SK-MEL-5 (cell line): Measurements from ENCODE around the gene GNB1L. TPM values are rescaled to one million over a fixed set of nuclear protein-coding genes. Genes with fewer than 3 reads are reported as not detected.

Experiments used
- DNase-seq: peaks from one replicate; pipeline ENCODE4 v3.0.0-alpha.2; 2016; ENCODE audit warnings: low read depth, low spot score
- in situ Hi-C: cut with HindIII; loops from 2 replicates; pipeline ENCODE4 v1.10.0; 2016; ENCODE audit warnings: low sequenced_read_pairs, high pct_unique_total_duplicates, low pct_unique_long_range_greater_than_20kb
- total RNA-seq: library from RNA; depleted of rRNA; stranded (reverse); fragments of >200 nt; shearing (Covaris generic); gene quantifications from 2 replicates; pipeline ENCODE4 v1.2.3, GENCODE V29; 2014

The GNB1L gene
- total RNA-seq, 1 experiment from 2014 or later, result 8.7 TPM

DNA sequence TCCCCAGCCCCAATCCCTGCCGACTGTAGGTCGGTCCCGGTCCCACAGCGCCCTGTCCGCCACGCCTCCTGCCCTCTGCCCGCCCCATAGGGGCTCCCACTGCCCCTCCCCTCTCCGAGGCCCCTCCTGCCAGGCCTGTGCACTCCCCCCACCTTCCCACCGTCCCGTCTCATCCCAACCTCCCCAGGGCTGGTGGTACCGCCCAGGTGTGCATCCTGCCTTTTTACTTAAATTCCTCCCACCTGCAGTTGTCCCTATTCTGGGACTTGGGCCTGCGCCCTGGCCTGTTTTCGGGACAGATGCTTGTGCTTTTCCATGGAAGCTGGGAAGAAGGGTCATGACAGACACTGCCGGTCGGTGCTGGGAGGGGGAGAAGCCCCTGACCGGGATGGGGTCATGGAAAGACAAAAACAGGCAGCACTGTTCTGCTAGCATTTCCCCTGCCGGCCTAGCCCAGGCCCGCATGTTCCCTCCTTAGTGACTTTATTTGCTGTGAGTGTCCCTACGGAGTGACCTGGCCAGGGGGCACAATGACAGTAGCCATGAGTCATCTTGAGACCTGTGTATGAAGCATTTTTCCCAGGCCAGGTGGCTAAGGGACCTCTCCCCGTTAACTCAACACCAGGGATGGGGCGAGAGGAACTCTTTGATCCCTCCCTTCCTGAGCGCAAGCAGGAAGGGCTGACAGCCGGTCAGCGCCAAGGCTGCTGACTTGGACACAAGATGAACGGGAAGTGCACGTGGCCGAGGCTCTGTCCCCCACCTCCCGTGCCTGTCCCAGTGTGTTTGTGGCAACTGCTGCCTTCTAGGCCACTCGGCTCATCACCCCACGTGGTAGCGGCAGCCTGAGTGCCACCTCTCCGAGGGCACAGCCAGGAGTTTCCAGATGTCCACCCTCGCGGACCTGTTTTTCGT, 87.0 kb downstream of the GNB1L start:
- in situ Hi-C loops, result no loop called here

GRCh38 chr22:19766511-19767426, 87.9 kb downstream of the GNB1L start:
- no peak for DNase-seq
- in situ Hi-C loops, result no loop called here

More for the DNA sequence above, 87.0 kb downstream of the GNB1L start:
- no peak for DNase-seq

DNA sequence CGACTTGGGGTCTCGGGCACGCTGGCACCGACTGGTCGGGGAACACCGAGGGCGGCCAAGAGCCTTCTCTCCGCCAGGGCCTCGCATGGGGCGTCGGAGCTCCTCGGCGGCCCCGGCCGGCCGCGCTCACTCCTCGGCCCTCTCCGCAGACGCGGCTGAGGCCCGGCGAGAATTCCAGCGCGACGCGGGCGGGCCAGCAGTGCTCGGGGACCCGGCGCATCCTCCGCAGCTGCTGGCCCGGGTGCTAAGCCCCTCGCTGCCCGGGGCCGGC, 88.5 kb downstream of the GNB1L start:
- in situ Hi-C loops, result no loop called here
- DNase-seq, result no peak

GRCh38 chr22:19765477-19766239, 89.0 kb downstream of the GNB1L start:
- no peak for DNase-seq
- in situ Hi-C loops, result no loop called here

DNA sequence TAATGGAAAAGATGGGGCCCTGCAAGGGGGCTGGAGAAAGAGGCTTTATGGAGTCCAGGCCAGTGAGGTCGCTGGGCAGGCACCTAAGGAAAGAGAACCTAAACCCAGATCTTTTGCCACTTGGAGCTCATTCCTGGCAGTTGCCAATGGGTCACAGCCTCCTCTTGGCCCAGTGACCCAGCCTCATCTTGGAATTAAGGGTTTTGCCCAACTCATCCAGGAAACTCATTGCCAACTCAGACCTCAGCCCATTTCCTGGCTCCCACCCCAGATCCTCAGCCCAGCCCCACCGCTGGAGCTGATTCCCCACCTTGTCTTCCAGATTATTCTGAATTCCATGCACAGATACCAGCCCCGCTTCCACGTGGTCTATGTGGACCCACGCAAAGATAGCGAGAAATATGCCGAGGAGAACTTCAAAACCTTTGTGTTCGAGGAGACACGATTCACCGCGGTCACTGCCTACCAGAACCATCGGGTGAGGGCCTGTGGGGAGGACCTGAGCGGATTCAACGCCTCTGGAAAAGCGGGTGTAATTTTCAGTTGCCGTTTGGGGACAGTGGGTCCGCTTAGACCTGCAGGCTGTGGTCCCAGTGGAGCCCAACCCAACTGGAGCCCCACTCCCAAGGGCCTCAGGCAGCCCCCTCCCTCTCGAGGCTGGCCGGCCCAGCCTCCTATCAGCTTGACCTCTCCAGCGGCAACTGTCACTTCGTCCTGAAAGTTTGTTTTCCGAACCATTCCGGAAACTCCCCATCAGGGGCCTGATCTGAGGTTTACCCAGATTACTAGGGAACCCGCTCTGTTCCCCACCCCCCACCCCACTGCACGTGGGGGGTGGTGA, 89.8 kb downstream of the GNB1L start:
- in situ Hi-C loops, result no loop called here

GRCh38 chr22:19764299-19764593, 90.4 kb downstream of the GNB1L start:
- in situ Hi-C loops, result no loop called here
- no peak for DNase-seq

More for the DNA sequence above, 89.8 kb downstream of the GNB1L start:
- DNase-seq, result no peak

DNA sequence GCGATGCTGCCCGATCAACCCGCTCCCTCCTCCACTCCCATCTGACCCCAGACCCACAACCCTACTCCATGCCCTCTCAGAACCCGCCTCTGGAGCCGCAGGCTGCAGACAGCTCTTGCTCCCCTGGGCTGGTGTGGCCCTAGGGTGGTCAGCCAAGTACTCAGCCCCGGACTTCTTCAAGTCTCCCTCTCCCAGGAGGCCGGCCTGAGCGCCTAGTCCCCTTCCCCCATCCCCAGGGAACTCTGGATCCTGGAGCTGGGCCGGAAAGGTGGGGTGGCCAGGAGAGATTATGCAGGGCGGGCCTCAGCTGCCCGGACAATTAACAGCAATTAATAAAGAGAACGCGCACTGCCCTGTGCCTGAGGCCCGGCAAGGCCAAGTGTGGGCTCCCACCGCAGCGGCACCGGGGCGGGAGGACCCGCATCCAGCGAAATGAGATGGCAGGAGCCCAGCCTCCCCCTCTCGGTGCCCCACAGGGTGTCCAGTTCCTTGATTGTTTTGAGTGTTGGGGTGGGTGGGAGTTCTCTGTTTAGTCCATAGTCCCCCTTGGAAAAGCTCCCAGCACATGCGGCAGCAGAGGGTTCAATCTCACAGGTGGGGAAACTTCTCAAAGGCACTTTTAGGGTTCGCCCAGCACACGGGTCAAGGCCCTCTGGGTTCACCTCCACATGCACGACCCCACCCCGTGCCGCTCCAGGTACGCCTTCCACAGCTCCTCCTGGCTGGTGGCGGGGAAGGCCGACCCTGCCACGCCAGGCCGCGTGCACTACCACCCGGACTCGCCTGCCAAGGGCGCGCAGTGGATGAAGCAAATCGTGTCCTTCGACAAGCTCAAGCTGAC, 91.0 kb downstream of the GNB1L start:
- no peak for DNase-seq
- in situ Hi-C loops, result no loop called here

DNA sequence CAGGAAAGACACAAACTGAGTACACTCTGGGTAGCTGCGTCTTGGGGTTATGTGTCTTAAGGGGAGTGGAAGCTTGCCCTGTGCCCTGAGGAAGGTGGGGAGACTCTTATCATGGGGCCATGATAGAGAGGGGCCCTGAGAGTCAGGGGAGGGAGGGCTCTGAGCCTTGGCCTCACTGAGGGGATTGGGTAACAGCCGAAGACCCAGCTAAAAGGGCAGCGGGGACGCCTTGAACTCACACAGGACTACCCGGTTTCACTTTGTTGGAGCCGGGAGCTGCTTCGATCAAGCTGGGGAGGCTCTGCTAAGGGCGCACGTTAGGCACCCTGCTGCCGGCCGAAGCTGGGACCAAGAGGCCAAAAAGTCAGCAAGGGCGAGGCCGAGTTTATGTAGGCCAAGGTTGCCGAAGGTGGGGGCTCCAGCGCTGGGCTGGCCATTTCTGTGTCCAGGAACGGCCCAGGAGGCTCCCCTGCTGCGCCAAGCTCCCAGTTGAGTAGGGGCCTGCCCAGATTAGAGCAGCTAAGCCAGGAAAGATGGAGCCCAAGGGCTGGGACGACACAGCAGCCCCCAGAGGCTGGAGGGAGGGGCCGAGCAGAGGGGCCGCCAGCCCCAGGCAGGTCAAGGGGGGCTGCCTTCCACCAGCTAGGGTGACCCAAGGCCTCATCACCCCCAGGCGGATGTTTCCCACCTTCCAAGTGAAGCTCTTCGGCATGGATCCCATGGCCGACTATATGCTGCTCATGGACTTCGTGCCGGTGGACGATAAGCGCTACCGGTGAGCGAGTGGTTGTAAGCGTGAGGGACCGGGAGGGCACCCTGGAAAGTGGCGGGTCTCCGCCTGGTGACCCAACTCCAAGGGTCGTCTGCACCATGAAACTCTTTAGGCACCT, 91.9 kb downstream of the GNB1L start:
- DNase-seq, result no peak
- in situ Hi-C loops, result no loop called here

DNA sequence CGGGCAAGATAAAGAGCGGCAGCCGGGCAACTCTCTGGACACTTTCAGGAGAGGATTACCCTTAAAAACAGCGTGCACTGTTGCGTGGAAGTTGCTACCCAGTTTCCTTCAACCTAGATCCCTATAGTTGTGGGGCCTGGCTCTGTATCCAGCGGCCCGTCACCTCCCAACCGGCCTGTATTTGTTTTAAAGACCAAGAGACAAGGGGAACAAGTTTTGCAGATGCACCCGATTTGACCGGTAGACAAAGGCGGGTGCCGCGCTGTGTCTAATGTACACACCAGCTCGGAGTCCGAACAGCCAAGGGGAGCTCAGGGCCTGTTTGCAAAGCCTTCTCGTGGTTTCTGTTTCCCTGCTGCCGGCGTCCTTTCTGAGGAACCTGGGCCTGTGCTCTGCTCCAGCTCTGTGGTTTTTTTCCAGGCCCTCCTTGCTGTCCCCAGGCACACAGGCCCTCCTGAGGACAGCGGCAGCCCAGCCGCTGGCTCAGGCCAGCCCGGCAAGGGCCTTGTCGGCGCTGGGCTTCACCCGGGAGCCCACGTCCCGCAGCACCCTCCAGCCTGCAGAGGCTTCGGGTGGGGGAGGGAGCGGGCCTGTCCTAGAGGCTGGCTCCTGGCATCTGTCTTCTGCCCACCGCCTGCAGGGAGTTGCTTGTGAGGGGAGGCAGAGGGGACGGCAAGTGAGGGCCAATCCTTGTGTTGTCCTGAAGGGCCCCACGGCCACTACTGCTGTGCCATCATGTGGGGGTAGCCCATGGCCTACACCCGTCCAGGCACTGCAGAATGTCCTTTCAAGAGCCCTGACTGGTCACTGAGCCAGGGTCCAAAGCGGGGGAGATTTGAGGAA, 92.7 kb downstream of the GNB1L start:
- in situ Hi-C loops, result no loop called here
- DNase-seq, result no peak

- no peak for DNase-seq
- in situ Hi-C loops, result no loop called here
Measured at GRCh38 chr22:19760951-19761724, 93.5 kb downstream of the GNB1L start.

- in situ Hi-C loops, result no loop called here
Measured at GRCh38 chr22:19760058-19760950, 94.4 kb downstream of the GNB1L start, which contains the start of gene TBX1. TBX1 (plus strand) TSS chr22:19760778; CDS start chr22:19760844, 66 bp downstream.

GRCh38 chr22:19759427-19760057, 95.1 kb downstream of the GNB1L start:
- in situ Hi-C loops, result loop anchor here (10.0 kb wide), 1 partner anchor 75 kb away; no protein-coding TSS in a partner anchor
- DNase-seq, result no peak

More at GRCh38 chr22:19760058-19760950, 94.4 kb downstream of the GNB1L start, which contains the start of gene TBX1:
- DNase-seq, result no peak
